ENCODE data around the gene TBC1D3B.
"Not testable (repeated sequence)": the region's sequence is repeated elsewhere in the genome, so short reads cannot be mapped to it uniquely, and the experiment has no call there.

TBC1D3B gene

DNA sequence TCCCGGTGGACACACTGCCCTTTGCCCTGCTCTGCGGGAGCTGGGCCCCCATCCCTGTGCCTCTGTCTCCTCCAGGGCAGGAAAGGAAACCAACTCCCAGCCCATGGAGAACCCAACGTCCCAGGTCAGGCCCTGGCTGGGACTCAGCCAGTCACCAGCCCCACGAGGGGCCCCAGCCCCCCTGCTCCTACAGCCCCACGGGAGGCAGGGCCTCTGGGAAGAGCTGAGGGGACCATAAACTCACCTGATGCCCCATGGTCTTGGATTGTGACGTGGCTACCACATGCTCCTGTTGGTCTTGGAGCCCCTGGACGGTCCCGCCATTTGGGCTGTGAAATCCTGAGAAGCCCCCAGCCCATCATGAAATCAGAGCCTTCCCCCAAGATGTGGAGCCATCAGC lies 7.6 kb downstream of the TBC1D3B start:
- DNase-seq, result not testable (repeated sequence)

DNA sequence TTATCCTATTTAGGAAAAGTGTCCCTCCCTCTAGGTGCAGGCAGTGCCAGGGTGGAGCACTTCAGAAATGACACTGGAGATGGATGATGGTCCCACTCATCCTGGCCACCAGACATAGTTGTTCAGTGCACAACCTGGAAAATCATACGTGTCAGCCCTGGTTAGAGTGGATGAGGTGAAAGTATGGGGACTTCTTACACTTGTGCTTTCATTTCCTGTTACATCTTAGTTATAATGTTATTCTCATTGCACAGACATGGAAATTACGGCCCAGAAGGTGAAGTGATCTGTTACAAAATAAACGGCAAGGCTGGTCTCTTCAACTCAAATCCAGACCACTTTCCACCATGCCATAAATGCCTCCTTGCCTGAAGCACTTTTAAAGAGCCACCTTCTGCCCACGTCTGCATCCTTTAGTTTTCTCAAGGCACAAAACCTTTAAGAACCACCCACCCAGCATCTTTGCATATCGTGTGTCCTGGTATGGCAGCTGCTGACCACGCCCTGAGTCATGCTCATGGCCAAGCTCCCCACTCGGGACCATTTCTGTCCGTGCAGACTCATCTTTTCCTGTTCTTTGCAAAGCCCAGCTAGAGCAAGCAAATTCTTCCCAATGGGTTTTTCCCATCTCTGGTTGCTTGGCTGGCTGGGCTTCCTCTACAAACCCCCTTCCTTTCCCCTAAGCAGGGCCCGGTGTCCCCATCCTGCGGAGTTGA lies 22.4 kb downstream of the TBC1D3B start:
- no peak for DNase-seq

DNA sequence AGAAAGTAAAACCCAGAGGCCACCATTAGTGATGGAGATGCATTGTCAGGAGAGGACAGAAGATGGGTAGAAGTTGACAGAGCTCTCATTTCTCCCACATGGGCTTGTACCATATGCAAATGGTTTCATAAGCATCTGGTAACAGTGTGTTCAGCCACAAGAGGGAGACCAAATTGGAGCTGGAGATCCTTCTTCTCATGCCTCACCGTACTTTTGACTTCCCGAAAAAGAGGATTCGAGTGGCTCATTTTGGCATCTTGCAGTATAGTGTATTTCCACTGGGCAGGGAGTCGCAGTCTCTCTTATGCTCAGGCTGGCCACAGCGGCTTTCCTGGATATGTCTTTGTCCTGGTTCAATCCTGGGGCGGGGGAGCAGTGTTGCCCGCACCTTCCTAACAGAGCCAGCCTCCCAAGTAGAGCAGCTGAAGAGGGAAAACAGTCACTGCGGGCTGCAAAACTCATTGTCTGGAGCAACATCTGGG lies 23.8 kb downstream of the TBC1D3B start:
- DNase-seq, result no peak

DNA sequence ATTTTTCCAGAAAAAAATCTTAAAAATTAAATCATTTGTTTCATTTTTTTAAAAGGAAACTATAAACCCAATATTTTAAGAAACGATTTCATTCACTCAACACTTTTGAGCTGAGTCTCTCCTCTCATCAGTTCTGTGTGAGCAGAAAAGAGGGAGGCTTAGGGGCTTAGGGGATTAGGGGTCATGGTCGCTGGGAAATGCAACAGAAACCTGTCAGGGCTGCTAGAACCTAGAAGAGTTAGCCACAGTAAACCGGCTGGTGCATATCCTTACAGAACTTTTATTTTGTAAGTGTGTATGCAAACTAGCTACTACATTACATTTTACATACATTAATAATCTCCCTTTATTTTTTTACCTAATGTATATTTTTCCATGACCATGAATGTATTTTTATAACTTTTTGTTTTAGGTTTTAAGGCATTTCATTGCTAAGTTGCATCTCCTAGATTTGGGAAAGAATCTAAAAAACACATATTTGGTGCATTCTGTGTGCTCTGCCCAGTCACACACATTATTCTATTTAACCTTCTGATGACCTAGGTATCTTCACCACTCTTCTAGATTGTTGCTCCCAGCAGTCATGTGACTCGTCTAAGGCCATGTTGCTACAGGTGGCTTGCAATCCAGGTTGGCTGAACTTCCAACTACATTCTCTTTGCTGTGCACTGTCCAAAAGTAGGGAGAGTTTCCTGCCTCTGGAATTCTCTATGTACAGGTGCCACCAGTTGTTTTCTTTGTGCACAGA lies 24.4 kb downstream of the TBC1D3B start:
- DNase-seq, result no peak

DNA sequence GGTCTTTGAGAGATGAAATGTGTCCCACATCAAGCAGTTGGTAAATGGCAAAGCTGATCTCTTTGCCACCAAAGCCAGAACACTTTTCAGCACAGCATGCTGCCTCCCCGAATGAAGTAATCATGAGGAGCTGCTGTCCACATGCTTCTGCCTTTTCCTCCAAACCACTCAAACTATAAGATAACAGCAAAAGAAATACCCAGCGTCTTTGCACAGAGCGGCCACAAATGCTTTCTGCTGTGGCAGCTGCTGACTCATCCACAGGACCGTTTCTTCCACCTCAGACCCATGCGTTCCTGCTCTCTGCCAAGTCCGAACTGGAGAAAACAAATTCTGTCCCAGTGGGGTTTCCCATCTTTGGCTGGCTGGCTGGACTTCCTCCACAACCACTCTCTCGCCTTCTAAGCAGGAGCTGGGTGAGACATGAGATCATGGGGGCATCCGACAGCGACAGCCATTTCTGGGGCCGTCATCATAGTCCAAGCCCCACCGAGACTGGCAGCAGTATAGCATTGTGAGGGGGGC lies 27.1 kb downstream of the TBC1D3B start:
- no peak for DNase-seq

DNA sequence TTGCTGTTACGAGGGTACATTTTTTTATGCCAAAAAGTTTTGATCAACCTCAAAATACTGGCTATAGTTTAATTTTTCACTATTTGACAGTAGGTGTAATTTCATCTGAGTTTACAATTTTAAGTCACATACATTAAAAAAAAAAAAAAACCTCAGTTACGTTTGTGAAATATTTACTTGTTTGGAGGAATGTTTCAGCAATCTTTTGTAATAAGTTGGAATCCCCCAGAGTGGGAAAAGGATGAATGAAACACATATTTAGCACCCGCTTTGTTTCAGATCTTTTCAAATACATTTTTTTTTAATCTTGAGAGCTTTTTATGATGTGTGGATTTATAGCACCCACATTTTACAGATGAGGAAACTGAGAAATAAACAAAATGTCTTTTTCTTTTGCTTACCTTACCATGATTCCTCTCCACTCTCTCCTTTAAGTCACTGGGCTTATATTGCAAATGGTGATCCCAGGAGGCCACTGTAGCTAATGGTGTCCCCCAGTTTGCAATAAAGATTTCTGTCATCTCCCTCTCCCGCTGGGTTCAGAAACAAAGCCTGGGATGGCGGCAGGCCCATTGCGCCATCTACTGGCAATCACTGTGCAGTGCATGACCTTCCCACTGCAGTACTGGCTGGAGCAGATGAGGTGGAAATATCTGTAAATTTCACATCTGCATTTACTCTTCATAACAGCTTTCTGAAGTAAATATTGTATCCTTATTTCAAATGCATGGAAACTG lies 27.7 kb downstream of the TBC1D3B start:
- DNase-seq, result peak; percentile 48 to 54

DNA sequence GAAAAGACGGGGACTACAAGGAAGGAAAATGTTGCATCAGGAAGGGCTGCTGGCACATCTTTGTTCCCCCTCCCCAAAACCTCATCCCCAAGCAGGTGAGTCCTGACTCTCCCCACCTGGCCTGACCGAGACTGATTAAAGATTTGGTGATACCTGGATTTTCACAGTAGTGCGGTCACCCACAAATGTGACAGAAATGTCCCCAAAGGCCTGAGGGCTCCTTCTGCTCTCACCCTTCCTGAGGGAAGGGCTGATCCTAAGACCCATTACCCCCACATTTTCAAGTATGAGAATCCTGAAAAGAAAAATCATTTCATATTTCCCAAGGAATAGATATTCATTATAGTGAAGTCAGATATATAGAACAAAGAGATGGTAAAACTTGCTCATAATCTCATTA lies 28.8 kb downstream of the TBC1D3B start:
- DNase-seq, result no peak

DNA sequence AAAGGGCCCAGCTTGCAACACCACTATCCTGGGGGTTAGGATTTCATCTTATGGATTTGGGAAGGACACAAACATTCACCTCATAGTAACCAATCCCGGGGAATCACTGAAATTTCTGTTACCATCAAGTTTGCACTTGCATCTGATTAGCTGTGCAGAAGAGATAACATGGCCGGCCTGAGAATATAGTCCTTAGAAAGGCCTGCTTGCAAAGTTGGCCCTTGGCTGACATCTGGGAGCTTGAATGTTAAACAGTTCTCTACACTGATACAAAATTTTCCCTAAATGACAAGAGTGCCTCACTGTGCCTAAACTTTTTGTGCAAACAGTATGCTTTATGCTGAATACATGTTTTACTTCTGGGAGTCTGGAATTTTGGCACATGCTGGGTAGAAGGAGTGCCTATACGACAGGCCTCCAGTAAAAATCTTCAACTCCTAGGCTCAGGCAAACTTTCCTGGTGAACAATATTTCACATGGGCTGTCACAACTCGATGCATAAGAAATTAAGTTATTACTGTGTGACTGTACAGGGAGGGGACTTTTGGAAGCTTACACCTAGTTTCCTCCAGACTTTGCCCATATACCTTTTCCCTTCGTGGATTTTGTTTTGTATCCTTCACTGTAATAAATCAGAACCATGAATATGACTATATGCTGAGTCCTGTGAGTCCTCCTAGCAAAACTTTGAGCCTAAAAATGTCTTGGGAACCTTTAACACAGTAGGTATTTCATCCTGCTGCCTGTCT lies 31.3 kb downstream of the TBC1D3B start:
- no peak for DNase-seq

DNA sequence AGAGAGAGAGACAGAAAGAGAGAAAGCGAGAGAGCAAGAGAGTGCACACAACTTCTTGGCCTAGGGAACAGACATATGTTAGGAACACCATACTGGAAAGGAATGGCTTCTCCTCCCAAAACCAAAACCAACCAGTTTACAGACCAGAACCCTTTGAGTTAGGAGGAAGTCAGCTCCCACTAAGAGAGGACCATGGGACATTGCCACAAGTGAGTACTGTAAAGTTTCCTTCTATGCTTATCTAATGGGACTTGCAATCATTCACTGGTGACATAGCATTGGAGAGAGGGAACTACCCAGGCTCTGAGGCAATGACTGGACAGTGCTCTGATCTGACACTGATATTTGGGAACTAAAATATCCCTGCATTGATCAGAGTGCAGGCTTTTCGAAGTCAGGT lies 32.4 kb downstream of the TBC1D3B start:
- DNase-seq, result no peak

DNA sequence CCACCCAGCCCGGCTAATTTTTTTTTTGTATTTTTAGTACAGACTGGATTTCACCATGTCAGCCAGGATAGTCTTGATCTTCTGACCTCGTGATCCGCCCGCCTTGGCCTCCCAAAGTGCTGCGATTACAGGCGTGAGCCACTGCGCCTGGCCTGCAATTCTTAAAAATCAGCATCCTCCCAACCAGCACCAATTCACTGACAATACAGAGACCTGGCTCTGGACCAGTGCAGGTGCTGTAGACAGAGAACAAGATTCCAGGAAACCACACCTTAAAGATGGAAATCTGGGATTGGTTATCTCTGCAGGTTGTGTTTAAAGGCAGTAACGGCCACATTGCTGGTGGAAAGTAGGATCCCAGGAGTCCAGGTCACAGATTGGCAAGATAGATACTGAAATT lies 33.6 kb downstream of the TBC1D3B start:
- DNase-seq, result no peak

DNA sequence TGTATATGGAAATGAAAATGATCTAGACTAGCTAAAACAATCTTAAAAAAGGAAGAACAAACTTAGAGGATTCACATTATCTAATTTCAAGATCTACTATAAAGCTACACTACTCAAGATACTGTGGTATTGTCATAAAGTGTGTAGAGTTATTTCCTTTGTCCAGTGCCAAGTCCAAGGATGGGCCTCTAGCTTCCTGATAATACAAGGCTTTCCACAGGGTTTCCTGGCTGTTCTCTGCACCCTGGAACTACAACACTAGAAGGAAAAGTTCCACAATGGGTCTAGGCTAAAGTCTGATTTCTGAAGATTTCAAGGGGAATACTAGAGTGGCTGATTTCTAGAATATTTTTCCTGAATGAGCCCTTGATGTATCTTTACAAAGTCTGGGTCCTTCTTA lies 34.2 kb downstream of the TBC1D3B start:
- no peak for DNase-seq

DNA sequence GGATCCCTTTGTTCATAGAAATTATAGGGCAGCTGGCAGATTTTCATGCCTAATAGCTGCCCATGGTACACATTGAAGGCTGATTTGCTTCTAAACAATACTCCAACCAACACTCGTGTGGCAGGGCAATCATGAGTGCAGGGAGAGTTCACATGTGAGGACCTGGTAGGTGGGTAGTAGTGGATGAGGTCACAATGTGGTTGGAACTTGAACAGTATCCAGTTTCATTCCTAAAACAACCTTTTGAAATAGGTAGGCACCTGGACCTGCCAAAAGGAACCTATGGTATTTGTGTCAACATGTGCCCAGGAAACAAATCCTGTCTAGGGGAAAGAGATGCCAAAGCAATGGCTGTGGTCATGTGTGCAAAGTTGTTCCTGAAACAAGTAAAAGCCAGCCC lies 40.0 kb downstream of the TBC1D3B start:
- no peak for DNase-seq

DNA sequence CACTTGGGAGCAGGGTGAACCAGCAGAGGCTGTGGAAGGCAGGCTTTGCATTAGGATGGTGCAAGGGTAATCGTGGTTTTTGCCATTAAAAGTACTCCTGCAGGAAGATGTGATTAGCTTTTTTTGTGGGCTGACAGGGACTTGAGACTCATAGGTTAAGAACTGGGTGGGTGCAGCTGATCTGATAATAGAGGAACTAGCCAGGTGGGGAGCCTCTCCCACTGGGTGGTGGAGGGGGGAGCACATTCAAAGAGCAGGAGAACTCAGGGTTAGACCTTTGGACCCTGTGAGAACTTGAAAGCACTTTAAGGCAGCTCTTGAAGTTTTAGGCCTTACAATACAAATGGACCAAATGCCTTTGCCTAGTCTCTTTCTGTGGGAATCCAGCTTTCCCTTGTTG lies 40.4 kb downstream of the TBC1D3B start:
- no peak for DNase-seq

DNA sequence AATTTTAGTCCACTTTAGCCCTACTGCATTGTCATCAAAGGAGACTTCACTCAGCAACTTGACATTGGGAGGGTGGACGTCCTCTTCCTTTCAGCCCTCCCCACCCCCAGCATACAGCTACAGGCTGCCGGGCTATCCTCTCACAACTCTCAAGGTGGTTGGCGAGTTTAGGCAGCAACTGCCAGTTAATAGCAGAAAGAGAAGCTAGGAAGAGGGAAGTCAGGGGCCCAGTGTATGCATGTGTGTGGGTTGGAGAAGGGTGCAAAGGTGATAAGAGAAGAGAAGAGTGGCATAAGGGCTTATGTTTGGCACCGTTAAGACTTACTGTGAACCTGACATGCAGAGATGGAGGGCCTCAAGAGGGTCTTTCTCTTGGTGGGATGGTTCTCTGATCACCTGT lies 41.0 kb downstream of the TBC1D3B start:
- DNase-seq, result no peak

DNA sequence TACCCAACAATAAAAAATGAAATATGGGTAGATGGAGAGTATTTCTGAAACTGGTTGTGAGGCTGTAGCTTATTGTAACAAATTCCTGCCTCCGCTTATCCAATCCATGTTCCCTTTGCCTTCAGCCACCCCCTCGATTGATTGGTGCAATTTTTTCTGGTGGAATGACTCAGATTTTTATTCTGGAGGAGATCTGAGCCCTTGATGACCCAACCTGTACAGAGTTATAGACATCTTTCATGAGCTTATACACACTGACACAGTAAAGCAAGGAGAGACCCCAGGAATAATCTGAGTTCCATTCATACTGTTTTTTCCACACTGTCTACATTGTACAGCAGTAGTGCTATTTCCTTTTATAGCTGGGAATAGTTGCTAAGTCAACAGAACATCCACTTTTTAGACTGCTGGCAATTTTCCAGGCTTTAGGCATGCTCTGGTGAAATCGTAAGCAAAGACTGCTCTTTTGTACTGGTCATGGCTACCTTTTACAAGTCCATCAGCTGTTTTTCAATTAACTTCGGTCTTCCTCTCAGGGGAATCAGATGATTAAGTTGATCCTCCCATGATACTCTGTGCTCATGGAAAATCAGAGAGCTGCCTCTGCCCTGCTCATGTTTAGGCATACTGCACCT lies 42.7 kb downstream of the TBC1D3B start:
- DNase-seq, result no peak

DNA sequence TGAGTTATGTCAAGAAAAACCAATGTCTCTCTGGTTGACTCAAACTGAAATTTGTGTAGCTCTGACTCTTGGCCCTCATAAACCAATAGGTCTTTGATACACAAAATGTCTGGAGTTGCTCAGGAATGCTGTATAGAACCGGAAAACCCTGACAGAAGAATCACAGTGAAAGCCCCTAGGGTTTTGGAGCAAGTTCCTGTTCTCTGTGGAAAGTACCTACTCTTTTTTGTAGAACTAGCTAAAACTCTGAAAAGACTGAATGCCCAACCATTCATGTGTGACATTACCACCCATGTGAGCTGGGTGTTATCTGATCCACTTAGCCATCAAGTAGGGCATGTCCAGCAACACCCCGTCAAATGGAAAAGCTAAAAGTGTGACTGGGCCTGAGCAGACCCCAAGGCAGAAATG lies 44.0 kb downstream of the TBC1D3B start:
- no peak for DNase-seq

DNA sequence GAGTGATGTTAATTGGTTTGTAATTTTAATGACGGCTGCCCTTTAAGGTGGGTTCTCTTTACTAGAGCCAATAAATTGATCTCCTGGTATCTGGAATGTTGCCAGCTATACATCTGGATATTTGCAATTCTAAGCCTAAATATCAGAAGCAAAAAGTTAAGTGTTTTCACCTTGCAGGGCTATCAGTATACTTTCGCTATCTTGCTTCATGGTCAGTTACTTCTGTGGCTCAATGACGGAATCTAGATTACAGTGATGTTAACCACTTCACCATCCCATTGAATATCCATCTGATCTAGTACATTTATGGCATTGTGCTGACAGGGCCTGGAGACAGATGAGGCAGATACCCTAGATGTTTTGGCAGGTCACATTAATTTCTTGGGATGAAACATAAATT lies 44.5 kb downstream of the TBC1D3B start:
- DNase-seq, result no peak

DNA sequence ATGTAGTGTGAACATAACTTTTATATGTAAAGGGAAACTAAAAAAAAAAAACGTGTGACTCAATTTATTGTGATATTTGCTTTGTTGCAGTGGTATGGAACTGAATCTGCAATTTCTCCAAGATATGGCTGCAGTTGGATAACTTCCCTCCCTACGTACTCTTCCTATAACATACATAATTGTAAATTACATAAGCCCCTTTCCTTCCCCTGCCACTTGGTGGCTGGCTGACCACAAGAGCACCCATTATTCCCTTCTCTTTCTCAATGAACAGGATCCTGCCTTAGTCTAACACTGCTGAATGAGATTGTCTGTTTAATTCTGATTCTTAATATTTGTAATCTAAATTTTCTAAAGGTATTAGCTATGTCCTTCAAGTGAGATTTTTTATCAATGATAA lies 45.0 kb downstream of the TBC1D3B start:
- no peak for DNase-seq

DNA sequence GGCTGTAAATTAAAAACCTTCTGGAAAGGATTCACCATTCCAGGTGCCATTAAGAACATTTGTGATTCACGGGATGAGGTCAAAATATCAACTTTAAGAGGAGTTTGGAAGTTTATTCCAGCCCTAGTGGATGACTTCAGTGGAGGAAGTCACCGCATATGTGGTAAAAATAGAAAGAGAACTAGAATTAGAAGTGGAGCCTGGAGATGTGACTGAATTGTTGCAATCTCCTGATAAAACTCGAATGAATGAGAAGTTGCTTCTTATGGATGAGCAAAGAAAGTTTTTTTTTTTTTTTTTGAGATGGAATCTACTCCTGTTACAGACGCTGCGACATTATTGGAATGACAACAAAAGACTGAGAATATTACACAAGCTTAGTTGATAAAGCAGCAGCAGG lies 46.1 kb downstream of the TBC1D3B start:
- no peak for DNase-seq

DNA sequence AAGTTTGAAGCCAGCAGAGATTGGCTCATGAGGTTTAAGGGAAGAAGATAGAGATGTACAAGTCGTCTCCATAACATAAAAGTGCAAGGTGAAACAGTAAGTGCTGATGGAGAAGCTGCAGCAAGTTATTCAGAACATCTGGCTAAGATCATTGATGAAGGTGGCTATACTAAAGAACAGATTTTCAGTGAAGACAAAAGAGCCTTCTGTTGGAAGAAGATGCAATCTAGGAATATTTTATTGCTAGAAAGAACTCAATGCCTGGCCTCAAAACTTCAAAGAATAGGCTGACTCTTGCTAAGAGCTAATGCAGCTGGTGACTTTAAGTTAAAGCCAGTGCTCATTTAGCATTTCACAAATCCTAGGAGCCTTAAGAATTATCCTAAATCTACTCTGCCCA lies 46.8 kb downstream of the TBC1D3B start:
- DNase-seq, result no peak

DNA sequence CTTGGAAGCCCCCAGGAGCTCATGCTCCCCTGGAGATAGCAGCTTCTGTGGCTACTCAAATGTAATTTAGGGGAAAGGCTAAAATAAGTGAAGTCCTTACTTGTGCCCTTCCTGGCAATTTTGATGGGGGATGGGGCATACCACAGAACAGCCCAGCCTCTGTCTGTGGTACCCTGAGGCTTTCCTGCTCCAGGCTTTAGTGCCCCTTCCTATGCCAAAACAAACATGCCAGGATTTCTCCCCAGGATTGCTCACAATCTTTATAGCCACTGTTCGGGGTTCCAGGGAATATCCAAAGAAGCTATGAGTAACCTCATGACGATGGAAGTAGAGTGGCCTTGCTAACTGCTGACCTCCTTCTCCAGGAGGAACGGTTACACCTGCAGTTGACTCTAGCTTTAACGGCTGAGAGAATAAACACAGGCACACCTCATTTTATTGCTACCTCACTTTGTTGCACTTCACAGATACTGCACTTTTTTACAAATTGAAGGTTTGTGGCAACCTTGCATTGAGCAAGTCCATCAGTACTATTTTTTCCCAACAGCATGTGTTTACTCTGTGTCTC lies 47.9 kb downstream of the TBC1D3B start:
- DNase-seq, result no peak

DNA sequence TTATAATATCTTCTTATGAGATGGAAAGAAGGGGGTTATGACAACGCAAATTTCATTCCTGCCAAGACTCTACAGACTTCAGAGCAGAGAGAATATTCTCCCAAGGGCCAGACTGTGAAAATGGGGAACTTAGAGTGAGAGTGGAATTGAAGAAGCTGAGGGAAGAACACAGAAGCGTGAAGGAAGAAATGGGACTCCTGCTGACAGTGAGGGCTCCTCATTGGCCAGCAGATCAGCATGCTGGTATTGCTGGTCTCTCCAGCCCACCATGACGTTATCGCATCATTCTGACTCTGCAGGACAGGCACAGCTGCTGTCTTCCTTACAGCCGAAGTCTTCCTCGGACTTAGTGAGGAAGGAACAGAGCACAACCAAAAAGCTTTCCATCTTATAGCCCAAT lies 48.5 kb downstream of the TBC1D3B start:
- DNase-seq, result no peak

Data from activated CD4-positive, alpha-beta T cell treated with anti-CD3 and anti-CD28 coated beads, Interleukin-2, amount 50 U/mL, for 4 hours (primary cell).